ENCODE data around the gene SPATS2L.

GRCh38 chr2:200311139-200311538 is 4.6 kb downstream of the SPATS2L start:
- no peak for TF ChIP-seq POLR2A (IDR thresholded peaks at IDR 0.05; ENCODE audit: extremely low read depth, insufficient read length)
- TF ChIP-seq CTCF (IDR thresholded peaks at IDR 0.05; ENCODE audit: low read depth, low read length), result no peak
- no peak for TF ChIP-seq MYC (IDR thresholded peaks at IDR 0.05; ENCODE audit: low read depth, low read length)
- TF ChIP-seq MAX (IDR thresholded peaks at IDR 0.05; ENCODE audit: low read depth, low read length), result no peak
